ENCODE data around the gene ADGRF5.
A peak's percentile ranks its signal among the peaks of the same experiment; 100 is the strongest.

The ADGRF5 gene, protein sequence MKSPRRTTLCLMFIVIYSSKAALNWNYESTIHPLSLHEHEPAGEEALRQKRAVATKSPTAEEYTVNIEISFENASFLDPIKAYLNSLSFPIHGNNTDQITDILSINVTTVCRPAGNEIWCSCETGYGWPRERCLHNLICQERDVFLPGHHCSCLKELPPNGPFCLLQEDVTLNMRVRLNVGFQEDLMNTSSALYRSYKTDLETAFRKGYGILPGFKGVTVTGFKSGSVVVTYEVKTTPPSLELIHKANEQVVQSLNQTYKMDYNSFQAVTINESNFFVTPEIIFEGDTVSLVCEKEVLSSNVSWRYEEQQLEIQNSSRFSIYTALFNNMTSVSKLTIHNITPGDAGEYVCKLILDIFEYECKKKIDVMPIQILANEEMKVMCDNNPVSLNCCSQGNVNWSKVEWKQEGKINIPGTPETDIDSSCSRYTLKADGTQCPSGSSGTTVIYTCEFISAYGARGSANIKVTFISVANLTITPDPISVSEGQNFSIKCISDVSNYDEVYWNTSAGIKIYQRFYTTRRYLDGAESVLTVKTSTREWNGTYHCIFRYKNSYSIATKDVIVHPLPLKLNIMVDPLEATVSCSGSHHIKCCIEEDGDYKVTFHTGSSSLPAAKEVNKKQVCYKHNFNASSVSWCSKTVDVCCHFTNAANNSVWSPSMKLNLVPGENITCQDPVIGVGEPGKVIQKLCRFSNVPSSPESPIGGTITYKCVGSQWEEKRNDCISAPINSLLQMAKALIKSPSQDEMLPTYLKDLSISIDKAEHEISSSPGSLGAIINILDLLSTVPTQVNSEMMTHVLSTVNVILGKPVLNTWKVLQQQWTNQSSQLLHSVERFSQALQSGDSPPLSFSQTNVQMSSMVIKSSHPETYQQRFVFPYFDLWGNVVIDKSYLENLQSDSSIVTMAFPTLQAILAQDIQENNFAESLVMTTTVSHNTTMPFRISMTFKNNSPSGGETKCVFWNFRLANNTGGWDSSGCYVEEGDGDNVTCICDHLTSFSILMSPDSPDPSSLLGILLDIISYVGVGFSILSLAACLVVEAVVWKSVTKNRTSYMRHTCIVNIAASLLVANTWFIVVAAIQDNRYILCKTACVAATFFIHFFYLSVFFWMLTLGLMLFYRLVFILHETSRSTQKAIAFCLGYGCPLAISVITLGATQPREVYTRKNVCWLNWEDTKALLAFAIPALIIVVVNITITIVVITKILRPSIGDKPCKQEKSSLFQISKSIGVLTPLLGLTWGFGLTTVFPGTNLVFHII (N-terminal part only)

GRCh38 chr6:46921731-46922130 is at the start of gene ADGRF5:
ADGRF5 (minus strand) TSS chr6:46921938; CDS start chr6:46906762, 15,176 bp downstream.
- no peak for TF ChIP-seq Cebpa-rat (IDR thresholded peaks at IDR 0.05)
- Histone ChIP-seq H3K4me2 (no peak within 1 kb of the TSS), H3K27me3 (no peaks in the 10 kb centered on the region), H3K4me1 (no peaks in the 10 kb centered on the region), H4K20me1 (no peaks in the 10 kb centered on the region), H3K4me3 (no peak within 1 kb of the TSS), H3K9me3 (replicated peaks in 1 of 11) (no peaks in the 10 kb centered on the region), H3K36me3 (no peaks in the 10 kb centered on the region), H3K9ac (no peak within 1 kb of the TSS), H3K27ac (no peak within 1 kb of the TSS)

- TF ChIP-seq Cebpa-rat (IDR thresholded peaks at IDR 0.05) = no peak
- Histone ChIP-seq H3K9ac (no peak overlapping the region), H3K27me3 (no peaks in the 10 kb centered on the region)
Measured at GRCh38 chr6:46969206-46969605, 47.5 kb upstream of the ADGRF5 start.

GRCh38 chr6:46967826-46968349 is 46.1 kb upstream of the ADGRF5 start:
- H3K27me3 ChIP-seq = no peaks in the 10 kb centered on the region
- peaks cover 0 to 8% (median 0%) of the 10 kb centered on the region in 10 experiments; a peak in 2 of 20 replicates for H3K4me1 ChIP-seq
- H3K27ac ChIP-seq = no peak overlapping the region
- no peak overlapping the region for H3K4me2 ChIP-seq
- H3K9me3 ChIP-seq (replicated peaks in 1 of 11) = no peaks in the 10 kb centered on the region
- no peak for TF ChIP-seq Cebpa-rat (IDR thresholded peaks at IDR 0.05)
- no peak overlapping the region for H3K9ac ChIP-seq
- no peak overlapping the region for H3K4me3 ChIP-seq
- no peaks in the 10 kb centered on the region for H4K20me1 ChIP-seq
- no peaks in the 10 kb centered on the region for H3K36me3 ChIP-seq

More at GRCh38 chr6:46969206-46969605, 47.5 kb upstream of the ADGRF5 start:
- Histone ChIP-seq H3K27ac (no peak overlapping the region), H4K20me1 (no peaks in the 10 kb centered on the region), H3K36me3 (no peaks in the 10 kb centered on the region), H3K9me3 (replicated peaks in 1 of 11) (no peaks in the 10 kb centered on the region), H3K4me3 (no peak overlapping the region), H3K4me1 (peaks cover 0 to 12% (median 0%) of the 10 kb centered on the region in 10 experiments; a peak in 2 of 20 replicates), H3K4me2 (no peak overlapping the region)

DNA sequence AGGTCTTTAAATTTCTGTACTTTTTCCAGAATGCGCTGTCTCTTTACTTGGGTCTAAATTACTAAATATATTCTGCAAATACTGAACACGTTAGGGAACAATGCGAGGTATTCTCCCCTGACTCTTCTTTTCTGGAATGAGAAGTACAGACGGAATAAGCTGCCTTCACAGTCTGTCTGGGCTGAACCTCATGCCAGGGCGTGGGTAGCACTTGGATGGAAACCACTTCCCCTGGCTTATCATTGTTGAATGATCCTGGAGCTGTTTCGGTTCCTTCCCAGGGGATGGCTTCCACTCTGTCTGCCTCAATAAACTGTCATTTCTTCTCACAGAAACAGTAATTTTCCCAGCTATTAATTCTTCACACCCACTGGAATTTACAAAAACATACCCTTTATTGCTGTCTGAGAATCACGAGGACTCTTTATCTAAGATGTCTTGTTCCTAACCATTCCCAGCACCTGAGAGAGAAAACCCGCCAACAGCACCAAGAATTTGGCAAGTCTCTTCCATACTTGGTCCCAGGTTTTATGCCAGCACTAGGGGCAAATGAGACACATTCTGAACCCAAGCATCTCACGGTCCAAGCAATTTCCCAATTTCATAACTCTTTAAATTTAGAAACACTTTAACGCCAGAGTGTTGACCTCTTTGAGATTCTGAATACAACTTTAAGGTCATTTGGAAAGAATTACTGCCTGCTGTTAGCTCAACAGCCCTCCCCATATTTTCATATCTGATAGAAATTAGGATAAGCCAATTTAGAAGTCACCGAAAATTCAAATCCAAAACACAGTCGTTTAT is 43.2 kb upstream of the ADGRF5 start:
- Histone ChIP-seq H3K4me2 (no peak overlapping the region), H3K36me3 (no peaks in the 10 kb centered on the region), H3K27me3 (no peaks in the 10 kb centered on the region), H3K27ac (no peak overlapping the region), H3K4me1 (peaks cover 0 to 5% (median 0%) of the 10 kb centered on the region in 10 experiments; a peak in 1 of 20 replicates), H4K20me1 (no peaks in the 10 kb centered on the region), H3K4me3 (no peak overlapping the region), H3K9me3 (replicated peaks in 1 of 11) (no peaks in the 10 kb centered on the region), H3K9ac (no peak overlapping the region)
- no peak for TF ChIP-seq Cebpa-rat (IDR thresholded peaks at IDR 0.05)

DNA sequence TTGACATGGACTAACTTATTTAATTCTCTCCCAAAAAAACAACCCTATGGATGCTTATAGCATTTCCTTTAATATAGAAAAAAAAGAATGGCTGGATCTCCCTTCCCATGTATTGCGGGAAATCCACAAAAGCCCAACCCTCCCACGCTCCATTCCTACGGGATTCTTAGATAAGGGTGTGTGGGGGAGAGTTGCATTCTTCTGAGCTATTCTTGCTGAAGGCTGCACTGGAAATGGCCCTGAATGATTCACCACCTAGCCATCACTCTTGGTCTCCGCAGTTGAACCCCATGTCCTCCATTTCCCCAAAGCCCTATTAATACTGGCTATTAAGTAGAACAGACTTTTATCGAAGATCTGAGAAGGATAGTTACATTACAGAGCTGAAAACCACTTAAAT is 41.9 kb upstream of the ADGRF5 start:
- no peak overlapping the region for H3K27ac ChIP-seq
- H3K4me1 ChIP-seq = peaks cover 0 to 5% (median 0%) of the 10 kb centered on the region in 10 experiments; a peak in 1 of 20 replicates
- H4K20me1 ChIP-seq = no peaks in the 10 kb centered on the region
- no peak overlapping the region for H3K4me3 ChIP-seq
- H3K4me2 ChIP-seq = no peak overlapping the region
- no peaks in the 10 kb centered on the region for H3K27me3 ChIP-seq
- H3K9me3 ChIP-seq (replicated peaks in 1 of 11) = no peaks in the 10 kb centered on the region
- H3K36me3 ChIP-seq = no peaks in the 10 kb centered on the region
- TF ChIP-seq Cebpa-rat (IDR thresholded peaks at IDR 0.05) = no peak
- H3K9ac ChIP-seq = no peak overlapping the region

GRCh38 chr6:46963039-46963438 is 41.3 kb upstream of the ADGRF5 start:
- no peak overlapping the region for H3K27ac ChIP-seq
- no peaks in the 10 kb centered on the region for H3K27me3 ChIP-seq
- TF ChIP-seq Cebpa-rat (IDR thresholded peaks at IDR 0.05) = no peak

DNA sequence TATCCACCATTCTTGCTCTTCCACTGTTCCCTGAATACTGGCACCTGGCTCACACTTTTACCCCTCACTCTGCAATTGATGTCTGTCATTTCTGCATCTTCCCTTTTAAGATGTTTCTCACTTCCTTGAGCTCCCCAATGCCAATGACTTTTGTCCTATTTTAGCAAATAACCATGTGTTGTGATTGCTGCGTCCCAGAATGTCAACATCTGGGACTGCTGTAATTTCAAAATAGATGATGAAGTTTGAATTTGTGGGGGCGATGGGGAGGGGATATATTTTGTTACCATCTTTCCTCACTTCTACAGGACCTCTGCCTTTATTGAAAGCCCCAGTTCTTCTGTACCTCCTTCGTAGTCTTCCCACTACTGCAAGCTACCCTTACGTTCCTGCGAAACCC is 40.0 kb upstream of the ADGRF5 start:
- Histone ChIP-seq H3K27me3 (no peaks in the 10 kb centered on the region), H3K4me2 (peak overlapping the region in 1 of 11 experiments; percentile 0; a peak in 1 of 22 replicates), H4K20me1 (no peaks in the 10 kb centered on the region), H3K9ac (no peak overlapping the region), H3K36me3 (no peaks in the 10 kb centered on the region), H3K4me1 (peaks cover 0 to 5% (median 0%) of the 10 kb centered on the region in 10 experiments; a peak in 1 of 20 replicates), H3K4me3 (no peak overlapping the region), H3K9me3 (replicated peaks in 1 of 11) (no peaks in the 10 kb centered on the region), H3K27ac (no peak overlapping the region)
- TF ChIP-seq Cebpa-rat (IDR thresholded peaks at IDR 0.05) = no peak

More at GRCh38 chr6:46963039-46963438, 41.3 kb upstream of the ADGRF5 start:
- Histone ChIP-seq H4K20me1 (no peaks in the 10 kb centered on the region), H3K4me2 (no peak overlapping the region), H3K36me3 (no peaks in the 10 kb centered on the region), H3K9ac (no peak overlapping the region), H3K4me1 (peaks cover 0 to 5% (median 0%) of the 10 kb centered on the region in 10 experiments; a peak in 1 of 20 replicates), H3K4me3 (no peak overlapping the region), H3K9me3 (replicated peaks in 1 of 11) (no peaks in the 10 kb centered on the region)

DNA sequence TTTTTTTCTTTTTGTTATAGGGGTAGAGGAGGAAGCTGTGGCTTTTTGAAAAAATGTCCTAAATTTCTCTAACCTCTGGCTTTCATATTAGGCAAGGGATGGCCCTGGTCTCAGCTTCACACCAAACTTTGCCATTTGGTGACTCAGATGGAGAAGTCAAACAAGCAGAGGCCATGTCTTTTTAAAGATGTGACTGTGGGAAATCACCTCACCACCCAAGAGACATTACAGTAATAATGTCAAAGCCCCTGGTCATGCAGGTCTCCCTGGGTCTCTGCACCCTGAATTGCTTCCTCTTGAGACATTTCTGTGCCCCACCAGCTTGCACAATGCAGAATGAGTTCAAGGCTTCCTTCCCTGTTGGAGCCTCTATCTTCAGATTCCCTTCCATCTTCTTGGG is 39.5 kb upstream of the ADGRF5 start:
- no peak for TF ChIP-seq Cebpa-rat (IDR thresholded peaks at IDR 0.05)
- Histone ChIP-seq H3K9me3 (replicated peaks in 1 of 11) (no peaks in the 10 kb centered on the region), H3K4me1 (peaks cover 0 to 5% (median 0%) of the 10 kb centered on the region in 10 experiments; a peak in 1 of 20 replicates), H3K36me3 (no peaks in the 10 kb centered on the region), H4K20me1 (no peaks in the 10 kb centered on the region), H3K4me3 (no peak overlapping the region), H3K27me3 (no peaks in the 10 kb centered on the region), H3K9ac (no peak overlapping the region), H3K4me2 (peak overlapping the region in 1 of 11 experiments; percentile 0; a peak in 1 of 22 replicates), H3K27ac (no peak overlapping the region)

Data from BLaER1 treated with 17β-estradiol and CSF1 and Interleukin-3, amounts not matched to agents 10 nM and 100 nM (cell line).